Measurements from ENCODE around the gene SECISBP2. TPM values are rescaled to one million over a fixed set of nuclear protein-coding genes. Genes with fewer than 3 reads are reported as not detected.

SECISBP2 gene
- polyA plus RNA-seq, 2 of the 4 experiments (the other 2 are of a cell fraction), result 16.3 to 43.4 TPM

- TF ChIP-seq MYC (IDR thresholded peaks at IDR 0.05; ENCODE audit: borderline replicate concordance, low read length) (no peak), KDM1A (IDR thresholded peaks at IDR 0.05; ENCODE audit: low read depth) (no peak), RAD21 (conservative IDR thresholded peaks at IDR 0.05 in 1 of 2, IDR thresholded peaks at IDR 0.05 in 1 of 2) (no peak), CBX2 (IDR thresholded peaks at IDR 0.05; ENCODE audit: borderline replicate concordance, low read depth) (no peak), POLR2AphosphoS2 (conservative IDR thresholded peaks at IDR 0.05; ENCODE audit: low read length) (no peak)
- TF ChIP-seq, protein P1, sequence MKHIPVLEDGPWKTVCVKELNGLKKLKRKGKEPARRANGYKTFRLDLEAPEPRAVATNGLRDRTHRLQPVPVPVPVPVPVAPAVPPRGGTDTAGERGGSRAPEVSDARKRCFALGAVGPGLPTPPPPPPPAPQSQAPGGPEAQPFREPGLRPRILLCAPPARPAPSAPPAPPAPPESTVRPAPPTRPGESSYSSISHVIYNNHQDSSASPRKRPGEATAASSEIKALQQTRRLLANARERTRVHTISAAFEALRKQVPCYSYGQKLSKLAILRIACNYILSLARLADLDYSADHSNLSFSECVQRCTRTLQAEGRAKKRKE (CRISPR knock-in tag; IDR thresholded peaks at IDR 0.05; ENCODE audit: low read depth), result no peak
- Histone ChIP-seq H3K27ac (no peak overlapping the region), H3K9me3 (no peaks in the 10 kb centered on the region), H3K4me3 (no peak overlapping the region), H3K4me2 (no peak overlapping the region), H3K4me1 (peaks cover 6% of the 10 kb centered on the region; the same call in 1 of the 3 replicates)
- 85% methylated on average over 7 of the region's 11 CpGs for WGBS (ENCODE audit: missing lambda C conversion rate)
- ATAC-seq (no peak), DNase-seq (ENCODE audit: low read depth in 1 of 2, low spot score in 1 of 2) (no peak), FAIRE-seq (no peak)
- ChIA-PET CTCF (no interaction called here), POLR2A (no interaction called here)
These were observed 68.5 kb downstream of the SECISBP2 start for GRCh38 chr9:89386797-89387196.

DNA sequence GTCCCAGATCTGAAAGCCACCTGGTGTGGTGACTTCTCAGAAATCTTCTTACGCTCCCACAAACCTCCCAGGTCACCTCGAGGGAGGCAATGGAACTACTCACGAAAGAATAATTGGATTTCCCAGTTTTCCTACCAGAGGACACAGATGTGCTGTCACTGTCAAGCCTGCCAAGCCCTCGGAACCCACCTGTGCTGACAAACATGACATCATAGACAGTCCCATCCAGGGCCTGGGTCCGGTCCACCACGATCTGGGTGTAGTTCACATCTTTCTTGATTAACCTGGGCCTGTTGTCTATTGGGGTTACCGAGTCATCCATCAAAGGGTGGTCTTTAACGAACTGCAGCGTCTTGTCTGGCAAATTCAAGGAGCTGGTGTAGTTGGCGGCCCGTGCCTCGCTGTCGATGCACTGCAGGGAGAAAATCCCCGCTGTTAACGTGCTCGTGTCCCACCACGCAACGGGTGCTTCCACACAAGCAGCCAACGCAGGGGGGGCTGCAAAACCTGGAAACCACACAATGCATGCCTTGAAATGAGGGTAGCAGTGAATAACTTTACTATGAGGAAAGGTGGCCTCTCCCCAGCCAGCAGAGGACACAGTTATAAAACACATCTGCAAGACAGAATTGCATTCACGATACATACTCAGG, 69.0 kb downstream of the SECISBP2 start:
- ChIA-PET CTCF (interaction anchor here (0.6 kb wide), 1 partner anchor 310 kb away, joined by 3 read pairs; no protein-coding TSS in a partner anchor), POLR2A (no interaction called here)
- FAIRE-seq (no peak), DNase-seq (ENCODE audit: low read depth in 1 of 2, low spot score in 1 of 2) (no peak), ATAC-seq (no peak)
- Histone ChIP-seq H3K4me3 (no peak overlapping the region), H3K9me3 (no peaks in the 10 kb centered on the region), H3K4me1 (peaks cover 6% of the 10 kb centered on the region; the same call in 1 of the 3 replicates), H3K27ac (no peak overlapping the region), H3K4me2 (no peak overlapping the region)
- WGBS (ENCODE audit: missing lambda C conversion rate), result 90% methylated on average over 20 of the region's 20 CpGs
- no peak for TF ChIP-seq CHD4 (IDR thresholded peaks at IDR 0.05; ENCODE audit: borderline replicate concordance)
- no peak for TF ChIP-seq RAD21 (conservative IDR thresholded peaks at IDR 0.05 in 1 of 2, IDR thresholded peaks at IDR 0.05 in 1 of 2)

- ChIA-PET CTCF (interaction anchor here (0.6 kb wide), 1 partner anchor 311 kb away, joined by 3 read pairs; no protein-coding TSS in a partner anchor), POLR2A (no interaction called here)
- TF ChIP-seq, protein P2, sequence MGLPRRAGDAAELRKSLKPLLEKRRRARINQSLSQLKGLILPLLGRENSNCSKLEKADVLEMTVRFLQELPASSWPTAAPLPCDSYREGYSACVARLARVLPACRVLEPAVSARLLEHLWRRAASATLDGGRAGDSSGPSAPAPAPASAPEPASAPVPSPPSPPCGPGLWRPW (IDR thresholded peaks at IDR 0.05), result peak; percentile 74; the same call in 1 of the 2 replicates
- TF ChIP-seq HOXA7 (CRISPR knock-in tag; IDR thresholded peaks at IDR 0.05), result no peak
- TF ChIP-seq CEBPB (IDR thresholded peaks at IDR 0.05), result peak; percentile 69 to 89
- no peak for TF ChIP-seq REST (IDR thresholded peaks at IDR 0.05)
- FAIRE-seq, result no peak
- H3K4me1 ChIP-seq, result peaks cover 6% of the 10 kb centered on the region; the same call in 1 of the 3 replicates
- H3K4me2 ChIP-seq, result no peak overlapping the region
- no peak overlapping the region for H3K4me3 ChIP-seq
- DNase-seq (ENCODE audit: low read depth in 1 of 2, low spot score in 1 of 2), result peak in 1 of 2 experiments; percentile 23
- ATAC-seq, result no peak; a peak in 1 of 6 replicates
- H3K27ac ChIP-seq, result no peak overlapping the region
- H3K9me3 ChIP-seq, result no peaks in the 10 kb centered on the region
- 86% methylated on average over 19 of the region's 19 CpGs for WGBS (ENCODE audit: missing lambda C conversion rate)
These were observed 70.0 kb downstream of the SECISBP2 start for GRCh38 chr9:89388084-89388867.

DNA sequence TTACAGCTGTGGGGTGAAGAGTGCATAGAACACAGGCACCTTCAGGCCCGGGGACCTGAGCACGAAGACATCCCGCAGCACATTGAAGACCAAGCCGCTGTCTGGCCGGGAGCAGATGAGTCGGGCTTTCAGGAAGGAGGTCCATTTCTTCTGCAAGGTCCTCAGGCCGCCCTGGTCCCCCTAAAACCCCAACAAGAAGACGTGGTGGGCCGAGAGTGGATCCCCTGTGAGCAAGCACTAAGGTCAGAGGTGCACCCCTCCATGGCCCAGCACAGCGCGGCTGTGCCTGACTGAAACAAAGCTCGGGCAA, 70.5 kb downstream of the SECISBP2 start:
- H3K4me2 ChIP-seq, result no peak overlapping the region
- no peak overlapping the region for H3K27ac ChIP-seq
- DNase-seq (ENCODE audit: low read depth in 1 of 2, low spot score in 1 of 2) (no peak), ATAC-seq (no peak), FAIRE-seq (no peak)
- CTCF ChIA-PET, result no interaction called here
- peaks cover 6% of the 10 kb centered on the region; the same call in 1 of the 3 replicates for H3K4me1 ChIP-seq
- 94% methylated on average over 8 of the region's 12 CpGs for WGBS (ENCODE audit: missing lambda C conversion rate)
- POLR2A ChIA-PET, result no interaction called here
- H3K4me3 ChIP-seq, result no peak overlapping the region
- H3K9me3 ChIP-seq, result no peaks in the 10 kb centered on the region
- TF ChIP-seq RFX5 (IDR thresholded peaks at IDR 0.05) (no peak), MAFK (IDR thresholded peaks at IDR 0.05; ENCODE audit: partially characterized antibody) (no peak), PHF8 (IDR thresholded peaks at IDR 0.05; ENCODE audit: borderline replicate concordance, low read depth) (no peak), GATA3 (IDR thresholded peaks at IDR 0.05; ENCODE audit: borderline replicate concordance) (no peak), ELK1 (IDR thresholded peaks at IDR 0.05; ENCODE audit: low read depth, low read length) (no peak), RCOR1 (IDR thresholded peaks at IDR 0.05; ENCODE audit: low read depth, low read length) (no peak), HOXB5 (CRISPR knock-in tag; IDR thresholded peaks at IDR 0.05) (no peak), NPAS2 (CRISPR knock-in tag; IDR thresholded peaks at IDR 0.05; ENCODE audit: borderline replicate concordance) (no peak)
- TF ChIP-seq, protein P3, sequence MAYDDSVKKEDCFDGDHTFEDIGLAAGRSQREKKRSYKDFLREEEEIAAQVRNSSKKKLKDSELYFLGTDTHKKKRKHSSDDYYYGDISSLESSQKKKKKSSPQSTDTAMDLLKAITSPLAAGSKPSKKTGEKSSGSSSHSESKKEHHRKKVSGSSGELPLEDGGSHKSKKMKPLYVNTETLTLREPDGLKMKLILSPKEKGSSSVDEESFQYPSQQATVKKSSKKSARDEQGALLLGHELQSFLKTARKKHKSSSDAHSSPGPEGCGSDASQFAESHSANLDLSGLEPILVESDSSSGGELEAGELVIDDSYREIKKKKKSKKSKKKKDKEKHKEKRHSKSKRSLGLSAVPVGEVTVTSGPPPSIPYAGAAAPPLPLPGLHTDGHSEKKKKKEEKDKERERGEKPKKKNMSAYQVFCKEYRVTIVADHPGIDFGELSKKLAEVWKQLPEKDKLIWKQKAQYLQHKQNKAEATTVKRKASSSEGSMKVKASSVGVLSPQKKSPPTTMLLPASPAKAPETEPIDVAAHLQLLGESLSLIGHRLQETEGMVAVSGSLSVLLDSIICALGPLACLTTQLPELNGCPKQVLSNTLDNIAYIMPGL (CRISPR knock-in tag; IDR thresholded peaks at IDR 0.05; ENCODE audit: borderline replicate concordance), result no peak
